Pulmonary artery endothelial cell (primary cell): Measurements from ENCODE around the gene NBPF4. TPM values are rescaled to one million over a fixed set of nuclear protein-coding genes. Genes with fewer than 3 reads are reported as not detected.
"Not testable (repeated sequence)": the region's sequence is repeated elsewhere in the genome, so short reads cannot be mapped to it uniquely, and the experiment has no call there.

Experiments used
- DNase-seq: peaks from one replicate; pipeline ENCODE4 v3.0.0-alpha.2; 2011; ENCODE audit warnings: low read depth, low spot score
- total RNA-seq: library from RNA; depleted of rRNA; stranded (reverse); fragments of >200 nt; gene quantifications from 2 replicates; pipeline ENCODE4 v1.2.3, GENCODE V29; 2014

Gene NBPF4
- total RNA-seq = not detected in 2 replicates

GRCh38 chr1:108243976-108244375 is at the start of gene NBPF4:
Gene NBPF4, minus strand, starts transcription at chr1:108244076. Its CDS starts 315 bp downstream, at chr1:108243761.
- not testable (repeated sequence) for DNase-seq

GRCh38 chr1:108282528-108283257 is 38.8 kb upstream of the NBPF4 start:
- not testable (repeated sequence) for DNase-seq

GRCh38 chr1:108272485-108273327 is 28.8 kb upstream of the NBPF4 start:
- not testable (repeated sequence) for DNase-seq

- DNase-seq = not testable (repeated sequence)
Observed at GRCh38 chr1:108267097-108267496, 23.2 kb upstream of the NBPF4 start.

- DNase-seq = not testable (repeated sequence)
Observed at GRCh38 chr1:108261967-108262366, 18.1 kb upstream of the NBPF4 start.

GRCh38 chr1:108261519-108261918 is 17.6 kb upstream of the NBPF4 start:
- not testable (repeated sequence) for DNase-seq

- not testable (repeated sequence) for DNase-seq
Observed at GRCh38 chr1:108260578-108261259, 16.8 kb upstream of the NBPF4 start.

- not testable (repeated sequence) for DNase-seq
Observed at GRCh38 chr1:108255426-108255825, 11.6 kb upstream of the NBPF4 start.

GRCh38 chr1:108239426-108239825 is 4.5 kb downstream of the NBPF4 start:
- not testable (repeated sequence) for DNase-seq

- not testable (repeated sequence) for DNase-seq
Observed at GRCh38 chr1:108235308-108235707, 8.6 kb downstream of the NBPF4 start.

GRCh38 chr1:108232183-108232582 is 11.7 kb downstream of the NBPF4 start:
- DNase-seq = not testable (repeated sequence)

GRCh38 chr1:108229976-108230375 is 13.9 kb downstream of the NBPF4 start:
- not testable (repeated sequence) for DNase-seq

GRCh38 chr1:108227772-108228171 is 16.1 kb downstream of the NBPF4 start:
- DNase-seq = not testable (repeated sequence)

GRCh38 chr1:108226855-108227254 is 17.0 kb downstream of the NBPF4 start:
- not testable (repeated sequence) for DNase-seq

GRCh38 chr1:108223226-108223625 is 20.6 kb downstream of the NBPF4 start:
- not testable (repeated sequence) for DNase-seq

- DNase-seq = not testable (repeated sequence)
Observed at GRCh38 chr1:108217515-108218174, 26.2 kb downstream of the NBPF4 start.

- not testable (repeated sequence) for DNase-seq
Observed at GRCh38 chr1:108217007-108217406, 26.9 kb downstream of the NBPF4 start.

GRCh38 chr1:108216028-108216890 is 27.6 kb downstream of the NBPF4 start:
- DNase-seq = not testable (repeated sequence)

- not testable (repeated sequence) for DNase-seq
Observed at GRCh38 chr1:108214641-108215465, 29.0 kb downstream of the NBPF4 start.
